ENCODE measurements around the gene B3GNT7.

The B3GNT7 gene

GRCh38 chr2:231423176-231423575, 27.7 kb downstream of the B3GNT7 start:
- Histone ChIP-seq H3K27ac (replicated peaks; ENCODE audit: low read length) (no peak overlapping the region), H3K14ac (ENCODE audit: low read length) (no peak overlapping the region), H2BK12ac (ENCODE audit: low read length) (no peak overlapping the region), H3K79me1 (ENCODE audit: low read depth, low read length) (no peaks in the 10 kb centered on the region), H2AK5ac (ENCODE audit: low read depth, low read length) (no peak overlapping the region), H2BK15ac (ENCODE audit: low read length) (no peak overlapping the region), H3K36me3 (replicated peaks in 1 of 2; ENCODE audit: control insufficient read depth in 2 of 2, insufficient read depth in 2 of 2, low read length in 2 of 2) (no peaks in the 10 kb centered on the region), H2BK5ac (ENCODE audit: low read length) (no peak overlapping the region), H4K91ac (ENCODE audit: low read depth, low read length, poor library complexity) (no peak overlapping the region), H3K9ac (ENCODE audit: low read depth, low read length, poor library complexity) (no peak overlapping the region), H3K18ac (ENCODE audit: low read length) (no peak overlapping the region), H2AFZ (ENCODE audit: low read length) (no peak overlapping the region), H4K8ac (ENCODE audit: low read depth, low read length) (no peak overlapping the region), H3K23ac (ENCODE audit: low read depth, low read length, poor library complexity) (no peak overlapping the region), H3K4me1 (ENCODE audit: control insufficient read depth in 2 of 2, insufficient read depth in 1 of 2, low read depth in 1 of 2, low read length in 2 of 2) (peaks cover 0 to 3% of the 10 kb centered on the region in 2 donors), H3K4me2 (ENCODE audit: insufficient read depth, low read length, poor library complexity, severe bottlenecking) (no peak overlapping the region), H3K27me3 (ENCODE audit: control insufficient read depth in 3 of 3, insufficient read depth in 3 of 3, low read depth in 1 of 3, low read length in 3 of 3) (no peaks in the 10 kb centered on the region), H3K4ac (ENCODE audit: low read length) (no peak overlapping the region), H3K4me3 (ENCODE audit: low read length in 2 of 2) (no peak overlapping the region), H3K9me3 (replicated peaks in 1 of 2; ENCODE audit: control insufficient read depth in 2 of 2, insufficient read depth in 1 of 2, low read depth in 1 of 2, low read length in 2 of 2) (no peaks in the 10 kb centered on the region), H2BK120ac (ENCODE audit: low read depth, low read length) (no peak overlapping the region)
- no CpG with 5 or more reads among the region's 10 CpGs for WGBS, 2 donors (ENCODE audit: extremely low coverage in 2 of 2, insufficient read length in 2 of 2, insufficient replicate concordance in 1 of 2)
- no peak for DNase-seq (ENCODE audit: low spot score)

GRCh38 chr2:231425291-231425810, 29.8 kb downstream of the B3GNT7 start:
- Histone ChIP-seq H3K9me3 (replicated peaks in 1 of 2; ENCODE audit: control insufficient read depth in 2 of 2, insufficient read depth in 1 of 2, low read depth in 1 of 2, low read length in 2 of 2) (no peaks in the 10 kb centered on the region), H2BK12ac (ENCODE audit: low read length) (no peak overlapping the region), H2BK15ac (ENCODE audit: low read length) (no peak overlapping the region), H4K8ac (ENCODE audit: low read depth, low read length) (no peak overlapping the region), H3K27ac (replicated peaks; ENCODE audit: low read length) (no peak overlapping the region), H3K27me3 (ENCODE audit: control insufficient read depth in 3 of 3, insufficient read depth in 3 of 3, low read depth in 1 of 3, low read length in 3 of 3) (no peaks in the 10 kb centered on the region), H3K36me3 (replicated peaks in 1 of 2; ENCODE audit: control insufficient read depth in 2 of 2, insufficient read depth in 2 of 2, low read length in 2 of 2) (no peaks in the 10 kb centered on the region), H3K4me1 (ENCODE audit: control insufficient read depth in 2 of 2, insufficient read depth in 1 of 2, low read depth in 1 of 2, low read length in 2 of 2) (peaks cover 0 to 3% of the 10 kb centered on the region in 2 donors), H3K79me1 (ENCODE audit: low read depth, low read length) (no peaks in the 10 kb centered on the region), H3K4me3 (ENCODE audit: low read length in 2 of 2) (no peak overlapping the region), H3K4me2 (ENCODE audit: insufficient read depth, low read length, poor library complexity, severe bottlenecking) (no peak overlapping the region), H3K14ac (ENCODE audit: low read length) (no peak overlapping the region), H2BK120ac (ENCODE audit: low read depth, low read length) (no peak overlapping the region), H3K4ac (ENCODE audit: low read length) (no peak overlapping the region), H4K91ac (ENCODE audit: low read depth, low read length, poor library complexity) (no peak overlapping the region), H2AK5ac (ENCODE audit: low read depth, low read length) (no peak overlapping the region), H2AFZ (ENCODE audit: low read length) (no peak overlapping the region), H3K9ac (ENCODE audit: low read depth, low read length, poor library complexity) (no peak overlapping the region), H3K23ac (ENCODE audit: low read depth, low read length, poor library complexity) (no peak overlapping the region), H2BK5ac (ENCODE audit: low read length) (no peak overlapping the region), H3K18ac (ENCODE audit: low read length) (no peak overlapping the region)
- no CpG with 5 or more reads among the region's 8 CpGs for WGBS, 2 donors (ENCODE audit: extremely low coverage in 2 of 2, insufficient read length in 2 of 2, insufficient replicate concordance in 1 of 2)
- DNase-seq (ENCODE audit: low spot score), result no peak

GRCh38 chr2:231425811-231426703, 30.5 kb downstream of the B3GNT7 start:
- Histone ChIP-seq H3K27ac (replicated peaks; ENCODE audit: low read length) (no peak overlapping the region), H4K91ac (ENCODE audit: low read depth, low read length, poor library complexity) (no peak overlapping the region), H3K4ac (ENCODE audit: low read length) (no peak overlapping the region), H3K27me3 (ENCODE audit: control insufficient read depth in 3 of 3, insufficient read depth in 3 of 3, low read depth in 1 of 3, low read length in 3 of 3) (no peaks in the 10 kb centered on the region), H3K18ac (ENCODE audit: low read length) (peak overlapping the region; percentile 19), H3K9ac (ENCODE audit: low read depth, low read length, poor library complexity) (no peak overlapping the region), H2BK12ac (ENCODE audit: low read length) (no peak overlapping the region), H3K9me3 (replicated peaks in 1 of 2; ENCODE audit: control insufficient read depth in 2 of 2, insufficient read depth in 1 of 2, low read depth in 1 of 2, low read length in 2 of 2) (no peaks in the 10 kb centered on the region), H2BK5ac (ENCODE audit: low read length) (no peak overlapping the region), H3K79me1 (ENCODE audit: low read depth, low read length) (no peaks in the 10 kb centered on the region), H3K4me2 (ENCODE audit: insufficient read depth, low read length, poor library complexity, severe bottlenecking) (no peak overlapping the region), H2AK5ac (ENCODE audit: low read depth, low read length) (no peak overlapping the region), H3K14ac (ENCODE audit: low read length) (no peak overlapping the region), H4K8ac (ENCODE audit: low read depth, low read length) (no peak overlapping the region), H2BK120ac (ENCODE audit: low read depth, low read length) (no peak overlapping the region), H3K4me1 (ENCODE audit: control insufficient read depth in 2 of 2, insufficient read depth in 1 of 2, low read depth in 1 of 2, low read length in 2 of 2) (peaks cover 0 to 3% of the 10 kb centered on the region in 2 donors), H2AFZ (ENCODE audit: low read length) (no peak overlapping the region), H3K36me3 (replicated peaks in 1 of 2; ENCODE audit: control insufficient read depth in 2 of 2, insufficient read depth in 2 of 2, low read length in 2 of 2) (no peaks in the 10 kb centered on the region), H2BK15ac (ENCODE audit: low read length) (no peak overlapping the region), H3K4me3 (ENCODE audit: low read length in 2 of 2) (no peak overlapping the region), H3K23ac (ENCODE audit: low read depth, low read length, poor library complexity) (no peak overlapping the region)
- no CpG with 5 or more reads among the region's 21 CpGs for WGBS, 2 donors (ENCODE audit: extremely low coverage in 2 of 2, insufficient read length in 2 of 2, insufficient replicate concordance in 1 of 2)
- no peak for DNase-seq (ENCODE audit: low spot score)

GRCh38 chr2:231427116-231427515, 31.6 kb downstream of the B3GNT7 start:
- Histone ChIP-seq H3K36me3 (replicated peaks in 1 of 2; ENCODE audit: control insufficient read depth in 2 of 2, insufficient read depth in 2 of 2, low read length in 2 of 2) (no peaks in the 10 kb centered on the region), H3K79me1 (ENCODE audit: low read depth, low read length) (no peaks in the 10 kb centered on the region)

More at GRCh38 chr2:231427116-231427515, 31.6 kb downstream of the B3GNT7 start:
- Histone ChIP-seq H3K18ac (ENCODE audit: low read length) (no peak overlapping the region), H2BK5ac (ENCODE audit: low read length) (no peak overlapping the region), H3K9ac (ENCODE audit: low read depth, low read length, poor library complexity) (no peak overlapping the region), H2BK15ac (ENCODE audit: low read length) (no peak overlapping the region), H3K4me2 (ENCODE audit: insufficient read depth, low read length, poor library complexity, severe bottlenecking) (no peak overlapping the region), H3K9me3 (replicated peaks in 1 of 2; ENCODE audit: control insufficient read depth in 2 of 2, insufficient read depth in 1 of 2, low read depth in 1 of 2, low read length in 2 of 2) (peaks cover 2 to 3% of the 10 kb centered on the region in 2 donors), H2BK12ac (ENCODE audit: low read length) (no peak overlapping the region), H2AK5ac (ENCODE audit: low read depth, low read length) (no peak overlapping the region), H3K4ac (ENCODE audit: low read length) (no peak overlapping the region), H3K27ac (replicated peaks; ENCODE audit: low read length) (no peak overlapping the region), H4K8ac (ENCODE audit: low read depth, low read length) (no peak overlapping the region), H3K4me3 (ENCODE audit: low read length in 2 of 2) (no peak overlapping the region), H3K27me3 (ENCODE audit: control insufficient read depth in 3 of 3, insufficient read depth in 3 of 3, low read depth in 1 of 3, low read length in 3 of 3) (no peaks in the 10 kb centered on the region), H2BK120ac (ENCODE audit: low read depth, low read length) (no peak overlapping the region), H4K91ac (ENCODE audit: low read depth, low read length, poor library complexity) (no peak overlapping the region), H2AFZ (ENCODE audit: low read length) (no peak overlapping the region), H3K4me1 (ENCODE audit: control insufficient read depth in 2 of 2, insufficient read depth in 1 of 2, low read depth in 1 of 2, low read length in 2 of 2) (peaks cover 0 to 2% of the 10 kb centered on the region in 2 donors), H3K14ac (ENCODE audit: low read length) (no peak overlapping the region), H3K23ac (ENCODE audit: low read depth, low read length, poor library complexity) (no peak overlapping the region)
- WGBS, 2 donors (ENCODE audit: extremely low coverage in 2 of 2, insufficient read length in 2 of 2, insufficient replicate concordance in 1 of 2), result no CpG with 5 or more reads among the region's 3 CpGs
- no peak for DNase-seq (ENCODE audit: low spot score)
